Endodermal cell (in vitro differentiated cells): ENCODE data around the gene SPAG7. TPM values are rescaled to one million over a fixed set of nuclear protein-coding genes. Genes with fewer than 3 reads are reported as not detected.

Experiments
- DNase-seq: peaks from one replicate; pipeline ENCODE4 v3.0.0-alpha.2; 2017
- H3K27ac ChIP-seq: 2 replicates; pipeline ENCODE4 v1.5.1; 2013; ENCODE audit warnings: mild to moderate bottlenecking, low read depth, low read length, moderate library complexity
- H3K27me3 ChIP-seq: 2 replicates; pipeline ENCODE4 v1.6.1; 2013; ENCODE audit warnings: mild to moderate bottlenecking, low read length, moderate library complexity; ENCODE audit not compliant: insufficient read depth, control insufficient read depth, poor library complexity, severe bottlenecking
- H3K36me3 ChIP-seq: 2 replicates; pipeline ENCODE4 v1.7.0; 2013; ENCODE audit warnings: mild to moderate bottlenecking, low read length, moderate library complexity; ENCODE audit not compliant: control insufficient read depth, insufficient read depth
- H3K4me1 ChIP-seq: one replicate; pipeline ENCODE4 v1.7.0; 2013; ENCODE audit warnings: low read length; ENCODE audit not compliant: control insufficient read depth, insufficient read depth
- H3K4me3 ChIP-seq: 2 replicates; pipeline ENCODE4 v1.5.1; 2013; ENCODE audit warnings: mild to moderate bottlenecking, low read length, moderate library complexity
- H3K9ac ChIP-seq: 2 replicates; pipeline ENCODE4 v1.6.1; 2013; ENCODE audit warnings: mild to moderate bottlenecking, low read length, moderate library complexity; ENCODE audit not compliant: poor library complexity, severe bottlenecking; ENCODE audit errors: extremely low read depth
- H3K9me3 ChIP-seq: 2 replicates; pipeline ENCODE4 v1.6.1; 2013; ENCODE audit warnings: mild to moderate bottlenecking, low read length, moderate library complexity; ENCODE audit not compliant: control insufficient read depth
- H3K27ac Mint-ChIP-seq: 2 replicates; pipeline ENCODE4 v1.8.0; 2020; ENCODE audit warnings: mixed read lengths
- H3K27me3 Mint-ChIP-seq: 2 replicates; pipeline ENCODE4 v1.8.0; 2021; ENCODE audit warnings: mild to moderate bottlenecking, mixed read lengths; ENCODE audit not compliant: insufficient read depth
- H3K36me3 Mint-ChIP-seq: 2 replicates; pipeline ENCODE4 v1.8.0; 2020; ENCODE audit warnings: low read depth, mixed read lengths
- H3K4me1 Mint-ChIP-seq: 2 replicates; pipeline ENCODE4 v1.8.0; 2020; ENCODE audit warnings: mixed read lengths
- H3K4me3 Mint-ChIP-seq: 2 replicates; pipeline ENCODE4 v1.8.0; 2020; ENCODE audit warnings: mild to moderate bottlenecking, moderate library complexity, mixed read lengths
- H3K9me3 Mint-ChIP-seq: 2 replicates; pipeline ENCODE4 v1.8.0; 2020; ENCODE audit warnings: mild to moderate bottlenecking, mixed read lengths
- CTCF ChIP-seq: fragments of 200-600 bp; sonication (generic); conservative IDR thresholded peaks from 2 replicates; pipeline ENCODE4 v1.5.0; 2021; ENCODE audit warnings: antibody characterized with exemption, mild to moderate bottlenecking
- WGBS, 2 experiments: methylation state at CpG; one replicate each; pipeline versions ENCODE4 v1.1.5 to v1.1.7; 2013; ENCODE audit warnings: missing lambda C conversion rate in 2 of 2, mixed read lengths in 1 of 2; ENCODE audit not compliant: insufficient coverage in 1 of 2, insufficient read length in 1 of 2; 5-methylcytosine and 5-hydroxymethylcytosine counted together
- total RNA-seq, 2 donors: library from RNA; stranded (reverse); fragmentation: NEBNext Ultra II Directional in 1 of 2; extraction: Animal tissue kit (Norgen Biotek cat#: 25700) in 1 of 2; gene quantifications; 2 replicates in 1 of 2; 3 replicates in 1 of 2; pipeline ENCODE4 v1.2.1, GENCODE V29; 2021

SPAG7 gene
- total RNA-seq, 2 donors from 2014 or later = 81.1 to 84.4 TPM

DNA sequence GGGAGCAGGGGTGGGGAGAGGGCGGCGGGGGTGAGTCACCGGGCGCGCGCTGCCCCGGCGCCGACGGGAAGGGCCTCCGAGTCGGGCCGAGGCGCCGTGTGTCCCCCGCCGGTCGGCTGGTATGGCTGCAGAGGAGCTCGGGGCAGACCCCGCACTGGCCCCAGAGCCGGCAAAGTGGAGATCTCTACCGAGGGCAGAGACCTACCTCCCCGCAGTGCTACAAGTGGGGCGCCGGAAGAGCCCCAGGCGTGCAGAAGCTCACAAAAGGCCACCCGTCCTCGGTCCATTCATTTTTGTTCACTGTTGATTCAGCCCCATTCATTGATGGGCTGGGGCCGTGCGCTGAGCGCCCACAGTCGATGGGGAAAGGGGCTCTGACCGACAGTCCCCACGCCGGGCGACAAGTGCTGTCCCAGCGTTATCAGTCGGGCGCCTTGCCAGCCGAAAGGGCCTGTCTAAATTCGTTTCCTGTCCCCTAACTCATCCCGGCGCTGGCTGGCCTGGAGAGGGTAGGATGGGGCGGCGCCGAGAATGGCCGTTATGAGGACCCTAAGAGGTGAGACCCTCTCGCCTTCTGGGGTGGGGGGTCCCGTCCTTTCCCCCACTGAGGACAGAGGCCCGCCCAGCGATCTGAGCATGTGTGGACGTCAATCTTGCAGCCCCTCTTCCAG lies 17.4 kb downstream of the SPAG7 start:
- H3K9ac ChIP-seq = peak overlapping the region; percentile 44
- H3K27ac Mint-ChIP-seq = peak overlapping the region; percentile 87
- peak overlapping the region; percentile 80 for H3K4me3 ChIP-seq
- no peak for TF ChIP-seq CTCF
- no peaks in the 10 kb centered on the region for H3K27me3 ChIP-seq
- no peaks in the 10 kb centered on the region for H3K9me3 ChIP-seq
- peak; percentile 84 for DNase-seq
- no peaks in the 10 kb centered on the region for H3K9me3 Mint-ChIP-seq
- peak overlapping the region; percentile 96 for H3K27ac ChIP-seq
- peaks cover 23% of the 10 kb centered on the region for H3K36me3 ChIP-seq
- peaks cover 17% of the 10 kb centered on the region for H3K36me3 Mint-ChIP-seq
- H3K4me1 ChIP-seq = peaks cover 14% of the 10 kb centered on the region
- 0 to 5% methylated on average over 34 to 52 of the region's 52 CpGs for WGBS, 2 experiments
- H3K4me3 Mint-ChIP-seq = peak overlapping the region; percentile 93
- peaks cover 30% of the 10 kb centered on the region for H3K4me1 Mint-ChIP-seq
- no peaks in the 10 kb centered on the region for H3K27me3 Mint-ChIP-seq

GRCh38 chr17:4949321-4950074 lies 18.1 kb downstream of the SPAG7 start:
- peaks cover 19% of the 10 kb centered on the region for H3K4me1 ChIP-seq
- WGBS, 2 experiments = 0% methylated on average over 13 to 65 of the region's 75 CpGs
- H3K9ac ChIP-seq = peak overlapping the region; percentile 85
- H3K4me1 Mint-ChIP-seq = peaks cover 33% of the 10 kb centered on the region
- H3K27ac ChIP-seq = peak overlapping the region; percentile 96
- H3K27me3 ChIP-seq = no peaks in the 10 kb centered on the region
- peaks cover 30% of the 10 kb centered on the region for H3K36me3 ChIP-seq
- H3K4me3 Mint-ChIP-seq = peak overlapping the region; percentile 93
- H3K9me3 Mint-ChIP-seq = no peaks in the 10 kb centered on the region
- DNase-seq = peak; percentile 94
- H3K27ac Mint-ChIP-seq = peak overlapping the region; percentile 90
- H3K36me3 Mint-ChIP-seq = peaks cover 23% of the 10 kb centered on the region
- H3K9me3 ChIP-seq = no peaks in the 10 kb centered on the region
- TF ChIP-seq CTCF = no peak
- H3K27me3 Mint-ChIP-seq = no peaks in the 10 kb centered on the region
- H3K4me3 ChIP-seq = peak overlapping the region; percentile 91

GRCh38 chr17:4948931-4949320 lies 18.7 kb downstream of the SPAG7 start:
- WGBS, 2 experiments = 0% methylated on average over 8 to 34 of the region's 40 CpGs
- peaks cover 37% of the 10 kb centered on the region for H3K4me1 Mint-ChIP-seq
- peaks cover 27% of the 10 kb centered on the region for H3K36me3 Mint-ChIP-seq
- Histone ChIP-seq H3K27me3 (no peaks in the 10 kb centered on the region), H3K9me3 (no peaks in the 10 kb centered on the region), H3K36me3 (peaks cover 27% of the 10 kb centered on the region), H3K4me3 (peak overlapping the region; percentile 91), H3K9ac (peak overlapping the region; percentile 85), H3K27ac (peak overlapping the region; percentile 96), H3K4me1 (peaks cover 19% of the 10 kb centered on the region)
- TF ChIP-seq CTCF = no peak
- H3K27me3 Mint-ChIP-seq = no peaks in the 10 kb centered on the region
- H3K4me3 Mint-ChIP-seq = peak overlapping the region; percentile 93
- H3K9me3 Mint-ChIP-seq = no peaks in the 10 kb centered on the region
- H3K27ac Mint-ChIP-seq = peak overlapping the region; percentile 98
- DNase-seq = peak; percentile 96
